Neural progenitor cell (in vitro differentiated cells): ENCODE measurements around the gene AXDND1. TPM values are rescaled to one million over a fixed set of nuclear protein-coding genes. Genes with fewer than 3 reads are reported as not detected.

Experiments used
- DNase-seq: peaks from one replicate; pipeline ENCODE4 v3.0.0-alpha.2; 2016; ENCODE audit warnings: low spot score
- H2AFZ ChIP-seq: fragments of 200-600 bp; sonication (generic); replicated peaks from 2 replicates; pipeline ENCODE4 v1.6.1; 2016; ENCODE audit warnings: antibody characterized with exemption
- H3F3A ChIP-seq: fragments of 200-600 bp; sonication (generic); 2 replicates; pipeline ENCODE4 v1.6.1; 2016; ENCODE audit warnings: antibody characterized with exemption, low read depth
- H3K27ac ChIP-seq: fragments of 200-600 bp; sonication (generic); 2 replicates; pipeline ENCODE4 v1.5.1; 2016; ENCODE audit warnings: mild to moderate bottlenecking
- H3K27me3 ChIP-seq: fragments of 200-600 bp; sonication (generic); 2 replicates; pipeline ENCODE4 v1.6.1; 2016; ENCODE audit warnings: mild to moderate bottlenecking, moderate library complexity
- H3K36me3 ChIP-seq: fragments of 200-600 bp; sonication (generic); 2 replicates; pipeline ENCODE4 v1.5.1; 2016
- H3K4me1 ChIP-seq: fragments of 200-600 bp; sonication (generic); 2 replicates; pipeline ENCODE4 v1.6.1; 2016; ENCODE audit warnings: mixed run types
- H3K4me2 ChIP-seq: fragments of 200-600 bp; sonication (generic); 2 replicates; pipeline ENCODE4 v1.6.1; 2016
- H3K4me3 ChIP-seq: fragments of 200-600 bp; sonication (generic); 2 replicates; pipeline ENCODE4 v1.5.1; 2016
- H3K79me2 ChIP-seq: fragments of 200-600 bp; sonication (generic); 2 replicates; pipeline ENCODE4 v1.6.1; 2016; ENCODE audit warnings: low read depth
- H3K9ac ChIP-seq: fragments of 200-600 bp; sonication (generic); 2 replicates; pipeline ENCODE4 v1.6.1; 2016
- H3K9me3 ChIP-seq: fragments of 200-600 bp; sonication (generic); 2 replicates; pipeline ENCODE4 v1.5.1; 2016; ENCODE audit warnings: low read depth
- H4K20me1 ChIP-seq: fragments of 200-600 bp; sonication (generic); 2 replicates; pipeline ENCODE4 v1.6.1; 2016; ENCODE audit warnings: low read depth
- H3K27ac Mint-ChIP-seq: 3 replicates; pipeline ENCODE4 v1.8.0; 2021; ENCODE audit warnings: mixed read lengths
- H3K27me3 Mint-ChIP-seq: 2 replicates; pipeline ENCODE4 v1.8.0; 2022; ENCODE audit warnings: low read depth, mild to moderate bottlenecking, inconsistent platforms, moderate library complexity, mixed read lengths; ENCODE audit not compliant: insufficient read depth
- H3K36me3 Mint-ChIP-seq: 3 replicates; pipeline ENCODE4 v1.8.0; 2021; ENCODE audit warnings: mixed read lengths
- H3K4me1 Mint-ChIP-seq: 3 replicates; pipeline ENCODE4 v1.8.0; 2021; ENCODE audit warnings: mixed read lengths
- H3K4me3 Mint-ChIP-seq: 3 replicates; pipeline ENCODE4 v1.8.0; 2021; ENCODE audit warnings: mild to moderate bottlenecking, moderate library complexity, mixed read lengths
- H3K9me3 Mint-ChIP-seq: 3 replicates; pipeline ENCODE4 v1.8.0; 2020; ENCODE audit warnings: mixed read lengths
- EZH2 ChIP-seq: fragments of 200-600 bp; sonication (generic); IDR thresholded peaks from 2 replicates; pipeline ENCODE4 v1.6.1; 2017; ENCODE audit warnings: antibody characterized with exemption, mild to moderate bottlenecking, moderate library complexity
- EZH2phosphoT487 ChIP-seq: fragments of 200-600 bp; sonication (generic); IDR thresholded peaks from 2 replicates; pipeline ENCODE4 v1.6.1; 2017; ENCODE audit warnings: antibody characterized with exemption
- total RNA-seq: library from RNA; depleted of rRNA; stranded (reverse); fragments of >200 nt; gene quantifications from 2 replicates; pipeline ENCODE4 v1.2.3, GENCODE V29; 2015; ENCODE audit warnings: low replicate concordance
- TF ChIP-seq, protein P1 (sequence below): fragments of 200-600 bp; sonication (generic); IDR thresholded peaks from 2 replicates; pipeline ENCODE4 v1.5.1; 2017; ENCODE audit warnings: antibody characterized with exemption, mild to moderate bottlenecking

Gene AXDND1
- total RNA-seq, 1 donor from 2014 or later: 0.30 TPM

DNA sequence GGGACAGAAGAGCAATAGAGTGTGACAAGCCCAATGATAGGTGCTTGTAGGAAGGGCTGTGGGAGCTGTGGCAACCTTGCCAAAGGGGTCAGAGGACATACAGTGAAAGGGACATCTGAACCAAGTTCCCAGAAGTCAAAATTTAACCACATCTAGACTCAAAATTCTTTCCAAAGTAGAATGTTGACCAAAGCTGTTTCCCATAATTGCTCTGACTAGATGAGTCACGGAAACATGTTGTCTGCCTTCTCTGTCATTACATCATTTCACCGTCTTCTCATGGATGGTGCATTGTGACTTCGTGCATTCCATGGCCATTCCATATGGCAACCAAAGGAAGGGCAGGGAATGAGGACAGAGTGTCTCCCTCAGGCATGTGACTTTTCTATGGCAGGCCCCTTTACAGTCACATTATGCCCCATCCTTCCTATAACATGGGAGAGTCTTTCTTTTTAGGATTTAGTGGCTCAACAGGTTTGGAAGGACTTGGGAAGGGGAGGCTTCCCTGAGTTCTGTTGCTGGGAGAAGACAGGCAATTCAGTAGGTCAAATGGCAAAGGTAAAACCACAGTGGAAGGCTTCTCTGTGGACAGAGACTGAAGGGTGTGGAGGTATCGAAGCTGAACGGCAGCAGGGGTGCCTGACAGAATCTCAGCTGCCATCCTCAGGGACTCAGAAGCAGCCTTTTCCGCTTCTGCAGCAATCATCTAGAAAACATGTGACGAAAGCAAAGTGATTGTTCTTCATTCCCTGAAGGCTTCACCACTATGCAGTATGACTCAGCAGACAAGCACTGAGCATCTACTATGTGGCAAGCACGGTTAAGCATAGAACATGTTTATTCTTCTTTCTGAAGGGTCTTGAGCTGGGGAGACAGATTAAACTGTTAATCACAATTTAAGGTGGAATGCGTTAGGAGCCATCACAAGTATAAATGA lies 185.2 kb downstream of the AXDND1 start:
- H3K4me1 ChIP-seq: peaks cover 8% of the 10 kb centered on the region
- no peak overlapping the region for H3K27ac Mint-ChIP-seq
- no peak overlapping the region for H3K4me2 ChIP-seq
- no peaks in the 10 kb centered on the region for H4K20me1 ChIP-seq
- H3K36me3 ChIP-seq: no peaks in the 10 kb centered on the region
- no peaks in the 10 kb centered on the region for H3K9me3 Mint-ChIP-seq
- H3K9ac ChIP-seq: no peak overlapping the region
- H3F3A ChIP-seq: no peaks in the 10 kb centered on the region
- H3K4me1 Mint-ChIP-seq: peaks cover 4% of the 10 kb centered on the region
- DNase-seq: no peak
- no peak for TF ChIP-seq EZH2
- no peak for TF ChIP-seq EZH2phosphoT487
- TF ChIP-seq, protein P1, sequence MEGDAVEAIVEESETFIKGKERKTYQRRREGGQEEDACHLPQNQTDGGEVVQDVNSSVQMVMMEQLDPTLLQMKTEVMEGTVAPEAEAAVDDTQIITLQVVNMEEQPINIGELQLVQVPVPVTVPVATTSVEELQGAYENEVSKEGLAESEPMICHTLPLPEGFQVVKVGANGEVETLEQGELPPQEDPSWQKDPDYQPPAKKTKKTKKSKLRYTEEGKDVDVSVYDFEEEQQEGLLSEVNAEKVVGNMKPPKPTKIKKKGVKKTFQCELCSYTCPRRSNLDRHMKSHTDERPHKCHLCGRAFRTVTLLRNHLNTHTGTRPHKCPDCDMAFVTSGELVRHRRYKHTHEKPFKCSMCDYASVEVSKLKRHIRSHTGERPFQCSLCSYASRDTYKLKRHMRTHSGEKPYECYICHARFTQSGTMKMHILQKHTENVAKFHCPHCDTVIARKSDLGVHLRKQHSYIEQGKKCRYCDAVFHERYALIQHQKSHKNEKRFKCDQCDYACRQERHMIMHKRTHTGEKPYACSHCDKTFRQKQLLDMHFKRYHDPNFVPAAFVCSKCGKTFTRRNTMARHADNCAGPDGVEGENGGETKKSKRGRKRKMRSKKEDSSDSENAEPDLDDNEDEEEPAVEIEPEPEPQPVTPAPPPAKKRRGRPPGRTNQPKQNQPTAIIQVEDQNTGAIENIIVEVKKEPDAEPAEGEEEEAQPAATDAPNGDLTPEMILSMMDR: no peak
- no peak overlapping the region for H3K4me3 ChIP-seq
- no peak overlapping the region for H3K27ac ChIP-seq
- H3K36me3 Mint-ChIP-seq: no peaks in the 10 kb centered on the region
- H3K9me3 ChIP-seq: no peaks in the 10 kb centered on the region
- no peaks in the 10 kb centered on the region for H3K27me3 Mint-ChIP-seq
- no peaks in the 10 kb centered on the region for H3K27me3 ChIP-seq
- no peaks in the 10 kb centered on the region for H3K79me2 ChIP-seq
- H3K4me3 Mint-ChIP-seq: no peak overlapping the region
- no peak overlapping the region for H2AFZ ChIP-seq

DNA sequence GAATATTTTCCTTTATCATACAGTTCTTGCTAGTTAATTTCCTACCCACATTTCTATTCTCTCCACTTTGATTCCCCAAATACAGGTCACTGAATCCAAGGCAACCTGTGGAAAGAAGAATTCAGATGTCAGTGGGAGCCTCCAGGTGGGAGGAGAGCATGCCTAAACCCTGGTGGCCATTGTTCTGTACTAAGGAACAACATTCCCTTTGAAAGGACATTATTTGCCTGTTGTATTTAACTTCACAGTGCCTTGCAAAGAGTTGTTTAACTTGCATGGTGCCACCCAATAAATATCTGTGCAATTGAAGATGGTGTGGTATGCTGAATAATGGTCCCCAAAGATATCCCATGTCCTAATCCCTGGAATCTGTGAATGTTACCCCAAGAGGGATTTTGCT lies 188.7 kb downstream of the AXDND1 start:
- peaks cover 8% of the 10 kb centered on the region for H3K4me1 ChIP-seq
- H3K27me3 ChIP-seq: no peaks in the 10 kb centered on the region
- H3K9ac ChIP-seq: no peak overlapping the region
- no peak for TF ChIP-seq EZH2
- TF ChIP-seq EZH2phosphoT487: no peak
- TF ChIP-seq, protein P1: no peak
- H3K4me2 ChIP-seq: no peak overlapping the region
- H3K9me3 ChIP-seq: no peaks in the 10 kb centered on the region
- no peak for DNase-seq
- no peak overlapping the region for H3K4me3 ChIP-seq
- H3K9me3 Mint-ChIP-seq: no peaks in the 10 kb centered on the region
- H3K27ac ChIP-seq: no peak overlapping the region
- no peak overlapping the region for H3K4me3 Mint-ChIP-seq
- H3K27ac Mint-ChIP-seq: no peak overlapping the region
- H3K79me2 ChIP-seq: no peaks in the 10 kb centered on the region
- H3K36me3 ChIP-seq: no peaks in the 10 kb centered on the region
- H4K20me1 ChIP-seq: no peaks in the 10 kb centered on the region
- H3K27me3 Mint-ChIP-seq: no peaks in the 10 kb centered on the region
- H3K36me3 Mint-ChIP-seq: no peaks in the 10 kb centered on the region
- no peaks in the 10 kb centered on the region for H3K4me1 Mint-ChIP-seq
- H2AFZ ChIP-seq: no peak overlapping the region
- H3F3A ChIP-seq: no peaks in the 10 kb centered on the region

- Histone ChIP-seq H3K4me3 (no peak overlapping the region), H2AFZ (no peak overlapping the region), H3K27me3 (no peaks in the 10 kb centered on the region), H3F3A (no peaks in the 10 kb centered on the region), H3K79me2 (no peaks in the 10 kb centered on the region), H3K4me2 (no peak overlapping the region), H3K27ac (no peak overlapping the region), H3K36me3 (no peaks in the 10 kb centered on the region), H4K20me1 (no peaks in the 10 kb centered on the region), H3K4me1 (peaks cover 9% of the 10 kb centered on the region), H3K9me3 (no peaks in the 10 kb centered on the region), H3K9ac (no peak overlapping the region)
- Mint-ChIP-seq H3K4me1 (no peaks in the 10 kb centered on the region), H3K9me3 (no peaks in the 10 kb centered on the region), H3K27me3 (no peaks in the 10 kb centered on the region), H3K36me3 (no peaks in the 10 kb centered on the region), H3K27ac (no peak overlapping the region), H3K4me3 (no peak overlapping the region)
- no peak for DNase-seq
- no peak for TF ChIP-seq EZH2phosphoT487
- TF ChIP-seq, protein P1: no peak
- no peak for TF ChIP-seq EZH2
Observed at GRCh38 chr1:179558078-179558477, 192.3 kb downstream of the AXDND1 start.
